A549 treated with Hydrocortisone at 1 μM for 4 hours (cell line): ENCODE results near the gene SLC9A1. TPM values are rescaled to one million over a fixed set of nuclear protein-coding genes. Genes with fewer than 3 reads are reported as not detected.

Experiments used
- total RNA-seq: library from RNA; stranded (reverse); fragments of 200-300 nt; extraction: Qiagen RNA extraction; gene quantifications from 5 replicates; pipeline ENCODE4 v1.2.3, GENCODE V29; 2022

Gene SLC9A1
- total RNA-seq: 14.8 to 19.5 TPM (median 17.2 TPM) in 5 replicates

DNA sequence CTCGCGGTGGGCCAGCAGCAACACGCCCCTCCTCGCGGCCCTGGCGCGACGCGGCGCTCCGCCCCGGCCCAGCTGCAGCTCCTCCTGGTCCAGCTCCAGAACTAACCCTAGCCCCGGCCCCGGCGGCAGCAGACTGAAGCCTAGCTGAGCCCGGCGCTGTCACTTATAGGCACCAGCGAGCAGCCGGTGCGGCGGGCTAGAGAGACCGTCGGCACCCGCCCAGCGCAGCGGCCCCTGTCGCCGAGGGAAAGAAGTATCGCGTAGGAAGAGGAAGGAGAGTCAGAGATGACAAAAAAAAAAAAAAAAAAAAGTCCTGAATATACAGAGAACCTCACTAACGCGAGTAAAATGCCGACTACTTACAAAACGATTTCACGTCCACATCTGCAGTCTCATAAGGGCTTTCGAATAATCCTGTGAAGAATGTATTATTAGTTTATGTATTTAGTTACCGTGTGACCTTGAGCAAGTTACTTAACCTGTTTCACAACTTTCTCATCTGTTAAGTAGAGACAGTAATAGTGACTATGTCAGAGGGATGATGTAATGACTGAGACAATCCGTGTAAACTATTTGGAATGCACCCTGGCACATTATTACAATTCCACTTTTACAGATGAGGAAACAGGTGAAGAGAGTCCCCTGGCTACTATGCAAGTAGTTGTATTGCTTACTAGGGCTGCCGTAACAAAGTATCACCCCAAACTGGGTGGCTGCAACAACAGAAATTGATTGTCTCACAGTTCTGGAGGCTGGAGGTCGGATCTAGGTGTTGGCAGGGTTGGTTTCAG lies at the start of gene SLC9A1:
Gene SLC9A1, minus strand, starts transcription at position 135 of the 791 bp plus-strand sequence. CDS start 791 bp downstream, outside the sequence.

Other genes with a start within 250 kb of the SLC9A1 start
- 0.09 to 0.14 TPM in 2 of 5 replicates, not detected in the others for gene NR0B2, start 241.2 kb downstream of the SLC9A1 start, total RNA-seq
- gene NUDC, start 233.4 kb downstream of the SLC9A1 start, total RNA-seq: 121 to 147 TPM (median 128 TPM) in 5 replicates
- gene KDF1, start 194.7 kb downstream of the SLC9A1 start, total RNA-seq: 0.20 to 0.35 TPM (median 0.26 TPM) in 5 replicates
- gene TRNP1, start 161.4 kb downstream of the SLC9A1 start, total RNA-seq: 200 to 287 TPM (median 278 TPM) in 5 replicates
- gene TENT5B, start 142.3 kb downstream of the SLC9A1 start, total RNA-seq: 1.3 to 1.9 TPM (median 1.5 TPM) in 5 replicates
- 6.3 to 8.0 TPM (median 7.3 TPM) in 5 replicates for gene WDTC1, start 79.5 kb upstream of the SLC9A1 start, total RNA-seq
- gene TMEM222, start 167.0 kb upstream of the SLC9A1 start, total RNA-seq: 41.7 to 51.8 TPM (median 46.5 TPM) in 5 replicates
- 0.26 to 0.56 TPM (median 0.51 TPM) in 5 replicates for gene SYTL1, start 186.9 kb upstream of the SLC9A1 start, total RNA-seq
- 12.7 to 19.2 TPM (median 16.2 TPM) in 5 replicates for gene MAP3K6, start 211.8 kb upstream of the SLC9A1 start, total RNA-seq
- not detected in 5 replicates for gene FCN3, start 219.7 kb upstream of the SLC9A1 start, total RNA-seq
- gene CD164L2, start 228.2 kb upstream of the SLC9A1 start, total RNA-seq: not detected in 5 replicates
- 1.3 to 1.8 TPM (median 1.7 TPM) in 5 replicates for gene GPR3, start 237.5 kb upstream of the SLC9A1 start, total RNA-seq